HCT116 (cell line): ENCODE measurements around the gene CDH22. TPM values are rescaled to one million over a fixed set of nuclear protein-coding genes. Genes with fewer than 3 reads are reported as not detected.

Experiments used
- ATAC-seq: fragments of 200-7000 bp; cut with Tn5 transposase; 2 replicates; pipeline ENCODE4 v1.9.1; 2020; ENCODE audit warnings: mild to moderate bottlenecking, moderate library complexity
- BruUV-seq: library from RNA; stranded (reverse); fragments of 400-500 nt; replicated peaks from 2 replicates; lab custom pipeline; 2021; lab: Mats Ljungman, UMichigan
- CTCF ChIA-PET: fragments of 300-600 bp; sonication (Branson Sonifier 250); formaldehyde crosslinking; loops from one replicate; lab custom pipeline; 2021; ENCODE audit warnings: antibody characterized with exemption; lab: Charles Lee
- POLR2A ChIA-PET: fragments of 300-600, 350-600 bp; sonication (Branson Sonifier 250); formaldehyde crosslinking; loops from one replicate; lab custom pipeline; 2021; ENCODE audit warnings: antibody characterized with exemption; lab: Charles Lee
- RAD21 ChIA-PET, 2 experiments: fragments of 300-600 bp; sonication (Branson Sonifier 250); formaldehyde crosslinking; loops; one replicate each; lab custom pipeline; 2023; ENCODE audit warnings: low total read pairs in 2 of 2; ENCODE audit not compliant: uncharacterized antibody in 2 of 2, unreplicated experiment in 2 of 2, low non-redundant PET in 1 of 2; lab: Charles Lee
- DNase-seq: peaks from one replicate; pipeline ENCODE4 v3.0.0-alpha.2; 2010; ENCODE audit warnings: low read depth, low spot score
- H2AFZ ChIP-seq: fragments of 200-600 bp; shearing (Covaris generic), sonication (generic); 2 replicates; pipeline ENCODE4 v1.6.1; 2017; ENCODE audit warnings: low read depth, mixed run types, mixed read lengths, antibody characterized with exemption, low read length; ENCODE audit not compliant: poor library complexity, severe bottlenecking
- H3K27ac ChIP-seq: 2 replicates; pipeline ENCODE4 v1.5.1; 2012; ENCODE audit warnings: low read depth, low read length
- H3K27me3 ChIP-seq: fragments of 200-600 bp; sonication (generic); 2 replicates; pipeline ENCODE4 v1.6.1; 2016; ENCODE audit warnings: mixed run types, low read length, mixed read lengths; ENCODE audit not compliant: insufficient read depth
- H3K36me3 ChIP-seq, 2 experiments: fragments of 200-500 bp in 1 of 2; fragments of 200-600 bp in 1 of 2; sonication (Bioruptor generic) in 1 of 2; sonication (generic) in 1 of 2; 2 replicates each; pipeline versions ENCODE4 v1.5.1 to v1.6.1; 2014 to 2016; ENCODE audit warnings: low read length in 2 of 2, inconsistent platforms in 1 of 2, mixed read lengths in 1 of 2, mixed run types in 1 of 2; ENCODE audit not compliant: insufficient read depth in 2 of 2, control insufficient read depth in 1 of 2
- H3K4me1 ChIP-seq, 2 experiments: fragments of 200-600 bp in 1 of 2; sonication (generic) in 1 of 2; 2 replicates each; pipeline versions ENCODE4 v1.5.1 to v1.6.1; 2012 to 2017; ENCODE audit warnings: low read length in 2 of 2, inconsistent platforms in 1 of 2, mild to moderate bottlenecking in 1 of 2, mixed read lengths in 1 of 2, mixed run types in 1 of 2, moderate library complexity in 1 of 2; ENCODE audit not compliant: insufficient read depth in 2 of 2, control insufficient read depth in 1 of 2
- H3K4me2 ChIP-seq: fragments of 200-600 bp; sonication (generic); 2 replicates; pipeline ENCODE4 v1.6.1; 2017; ENCODE audit warnings: mixed run types, low read length, mixed read lengths
- H3K4me3 ChIP-seq, 2 experiments: fragments of 200-600 bp in 1 of 2; sonication (generic) in 1 of 2; replicated peaks in 1 of 2; 2 replicates each; pipeline ENCODE4 v1.5.1; 2011 to 2016; ENCODE audit warnings: low read length in 2 of 2, control low read depth in 1 of 2, low read depth in 1 of 2, mild to moderate bottlenecking in 1 of 2, mixed read lengths in 1 of 2, mixed run types in 1 of 2
- H3K79me2 ChIP-seq: fragments of 200-600 bp; sonication (generic); 2 replicates; pipeline ENCODE4 v1.6.1; 2017; ENCODE audit warnings: mild to moderate bottlenecking, mixed run types, low read length, moderate library complexity, mixed read lengths; ENCODE audit not compliant: insufficient read depth
- H3K9ac ChIP-seq: fragments of 200-600 bp; sonication (generic); 2 replicates; pipeline ENCODE4 v1.6.1; 2016; ENCODE audit warnings: low read length, mixed read lengths
- H3K9me2 ChIP-seq: fragments of 200-600 bp; sonication (generic), shearing (Covaris generic); 2 replicates; pipeline ENCODE4 v1.6.1; 2017; ENCODE audit warnings: mixed run types, mild to moderate bottlenecking, moderate library complexity; ENCODE audit not compliant: insufficient read depth
- H3K9me3 ChIP-seq, 2 experiments: fragments of 200-500 bp in 1 of 2; fragments of 200-600 bp in 1 of 2; sonication (Bioruptor generic) in 1 of 2; sonication (generic) in 1 of 2; 2 replicates each; pipeline ENCODE4 v1.6.1; 2014 to 2017; ENCODE audit warnings: low read length in 2 of 2, mixed read lengths in 2 of 2, inconsistent platforms in 1 of 2, low read depth in 1 of 2, mild to moderate bottlenecking in 1 of 2, mixed run types in 1 of 2, moderate library complexity in 1 of 2; ENCODE audit not compliant: control insufficient read depth in 1 of 2, insufficient read depth in 1 of 2
- H4K20me1 ChIP-seq: fragments of 200-600 bp; sonication (generic), shearing (Covaris generic); 2 replicates; pipeline ENCODE4 v1.6.1; 2017; ENCODE audit warnings: mixed run types, mild to moderate bottlenecking, moderate library complexity; ENCODE audit not compliant: insufficient read depth
- ATF3 ChIP-seq: IDR thresholded peaks from 2 replicates; pipeline ENCODE4 v1.6.1; 2012
- CBX3 ChIP-seq: IDR thresholded peaks from 2 replicates; pipeline ENCODE4 v1.6.1; 2012; ENCODE audit warnings: low read depth
- CEBPB ChIP-seq: IDR thresholded peaks from 2 replicates; pipeline ENCODE4 v1.6.1; 2012; ENCODE audit warnings: low read depth
- EGR1 ChIP-seq: IDR thresholded peaks from 2 replicates; pipeline ENCODE4 v1.6.1; 2012; ENCODE audit warnings: low read depth
- ELF1 ChIP-seq: IDR thresholded peaks from 2 replicates; pipeline ENCODE4 v1.6.1; 2012; ENCODE audit warnings: low read depth, borderline replicate concordance
- EZH2 ChIP-seq: fragments of 200-600 bp; sonication (generic); IDR thresholded peaks from 2 replicates; pipeline ENCODE4 v1.6.1; 2017; ENCODE audit warnings: antibody characterized with exemption, mixed run types
- FOSL1 ChIP-seq: IDR thresholded peaks from 2 replicates; pipeline ENCODE4 v1.6.1; 2012; ENCODE audit warnings: low read depth
- JUND ChIP-seq: IDR thresholded peaks from 2 replicates; pipeline ENCODE4 v1.6.1; 2012
- MAX ChIP-seq: IDR thresholded peaks from 2 replicates; pipeline ENCODE4 v1.6.1; 2012
- POLR2A ChIP-seq: IDR thresholded peaks from 2 replicates; pipeline ENCODE4 v1.7.0; 2011; ENCODE audit warnings: borderline replicate concordance; ENCODE audit not compliant: insufficient read depth, insufficient read length; ENCODE audit errors: extremely low read depth
- POLR2AphosphoS5 ChIP-seq: IDR thresholded peaks from 2 replicates; pipeline ENCODE4 v1.6.1; 2011; ENCODE audit warnings: mild to moderate bottlenecking, low read depth, low read length, moderate library complexity
- RAD21 ChIP-seq: IDR thresholded peaks from 2 replicates; pipeline ENCODE4 v1.6.1; 2012; ENCODE audit warnings: low read depth, mild to moderate bottlenecking
- SIN3A ChIP-seq: IDR thresholded peaks from 2 replicates; pipeline ENCODE4 v1.6.1; 2012; ENCODE audit warnings: low read depth
- SP1 ChIP-seq: IDR thresholded peaks from 2 replicates; pipeline ENCODE4 v1.6.1; 2012; ENCODE audit warnings: low read depth
- SRF ChIP-seq: IDR thresholded peaks from 2 replicates; pipeline ENCODE4 v1.6.1; 2012; ENCODE audit warnings: low read depth
- YY1 ChIP-seq: IDR thresholded peaks from 2 replicates; pipeline ENCODE4 v1.6.1; 2011; ENCODE audit warnings: low read length, low read depth, moderate library complexity, mild to moderate bottlenecking; ENCODE audit not compliant: insufficient replicate concordance; ENCODE audit errors: extremely low read depth
- ZBTB33 ChIP-seq: IDR thresholded peaks from 2 replicates; pipeline ENCODE4 v1.6.1; 2011; ENCODE audit warnings: mild to moderate bottlenecking, low read length, moderate library complexity; ENCODE audit not compliant: insufficient replicate concordance; ENCODE audit errors: extremely low read depth
- ZFX ChIP-seq: fragments of 450-650 bp; IDR thresholded peaks from 2 replicates; pipeline ENCODE4 v1.6.1; 2017
- ZNF274 ChIP-seq: fragments of 200-500 bp; sonication (Bioruptor generic); IDR thresholded peaks from 2 replicates; pipeline ENCODE4 v1.6.1; 2014; ENCODE audit warnings: mild to moderate bottlenecking, low read depth, low read length, inconsistent platforms
- intact Hi-C: fragments of 100-400 bp; cut with micrococcal nuclease; formaldehyde crosslinking; loops from 2 replicates; pipeline ENCODE4 v1.10.0; 2022
- total RNA-seq: library from RNA; stranded (reverse); gene quantifications from one replicate; pipeline ENCODE4 v1.2.1, GENCODE V29; 2021; ENCODE audit not compliant: unreplicated experiment

CDH22 gene
- total RNA-seq, 1 experiment from 2014 or later: 1.8 TPM

- CTCF ChIA-PET: no interaction called here
- H3K9me3 ChIP-seq: no peaks in the 10 kb centered on the region
- no peak for ATAC-seq
Observed at GRCh38 chr20:46240065-46240464, 68.2 kb downstream of the CDH22 start.

GRCh38 chr20:46237736-46238135 lies 70.6 kb downstream of the CDH22 start:
- no peak for TF ChIP-seq MAX
- no peak for TF ChIP-seq CBX3
- no peak for TF ChIP-seq CEBPB
- TF ChIP-seq FOSL1: no peak
- no peak for TF ChIP-seq POLR2AphosphoS5
- no peak for TF ChIP-seq JUND
- TF ChIP-seq YY1: no peak
- TF ChIP-seq ELF1: no peak
- no peak for TF ChIP-seq RAD21
- TF ChIP-seq POLR2A: no peak
- no peak for TF ChIP-seq ZNF274
- TF ChIP-seq EZH2: no peak
- TF ChIP-seq SP1: no peak
- no peak for TF ChIP-seq ATF3
- TF ChIP-seq EGR1: no peak
- TF ChIP-seq ZFX: no peak
- TF ChIP-seq SRF: no peak
- no peaks in the 10 kb centered on the region for H3K9me3 ChIP-seq
- H2AFZ ChIP-seq: no peak overlapping the region
- BruUV-seq: no TSS peak
- H3K79me2 ChIP-seq: no peaks in the 10 kb centered on the region
- no peak overlapping the region for H3K27ac ChIP-seq
- H3K4me1 ChIP-seq: no peaks in the 10 kb centered on the region
- H3K4me2 ChIP-seq: no peak overlapping the region
- peaks cover 2% of the 10 kb centered on the region for H3K27me3 ChIP-seq
- no peak overlapping the region for H3K4me3 ChIP-seq
- intact Hi-C loops: no loop called here
- H4K20me1 ChIP-seq: no peaks in the 10 kb centered on the region
- no peak for DNase-seq
- RAD21 ChIA-PET: no interaction called here
- H3K36me3 ChIP-seq: no peaks in the 10 kb centered on the region
- no peaks in the 10 kb centered on the region for H3K9me2 ChIP-seq
- CTCF ChIA-PET: no interaction called here
- no peak overlapping the region for H3K9ac ChIP-seq
- POLR2A ChIA-PET: no interaction called here
- ATAC-seq: no peak

More at GRCh38 chr20:46240065-46240464, 68.2 kb downstream of the CDH22 start:
- Histone ChIP-seq H3K9ac (no peak overlapping the region), H2AFZ (no peak overlapping the region)
- no peak for DNase-seq
- no peak for TF ChIP-seq ZNF274
- TF ChIP-seq ZBTB33: no peak
- no peak for TF ChIP-seq SIN3A
- no peak for TF ChIP-seq SP1
- TF ChIP-seq, all 23 proteins: peak for 0
- Histone ChIP-seq H3K4me3 (no peak overlapping the region), H3K36me3 (no peaks in the 10 kb centered on the region), H3K4me2 (no peak overlapping the region), H3K79me2 (no peaks in the 10 kb centered on the region), H3K27ac (no peak overlapping the region; the same call in 1 of the 2 replicates), H3K9me2 (no peaks in the 10 kb centered on the region), H3K4me1 (peaks cover 0 to 3% of the 10 kb centered on the region in 2 experiments; a peak in 1 of 4 replicates), H3K27me3 (no peaks in the 10 kb centered on the region), H4K20me1 (no peaks in the 10 kb centered on the region)
- POLR2A ChIA-PET: no interaction called here
- RAD21 ChIA-PET: interaction anchor here in 1 of 2 experiments (0.5 kb wide), 1 partner anchor 100 kb away, joined by 3 read pairs; no protein-coding TSS in a partner anchor
- intact Hi-C loops: no loop called here
- no TSS peak for BruUV-seq
